ENCODE measurements around the gene COPRS. TPM values are rescaled to one million over a fixed set of nuclear protein-coding genes. Genes with fewer than 3 reads are reported as not detected.

COPRS gene
- total RNA-seq, 4 donors from 2014 or later = 31.6 to 52.1 (median 47.4) TPM

DNA sequence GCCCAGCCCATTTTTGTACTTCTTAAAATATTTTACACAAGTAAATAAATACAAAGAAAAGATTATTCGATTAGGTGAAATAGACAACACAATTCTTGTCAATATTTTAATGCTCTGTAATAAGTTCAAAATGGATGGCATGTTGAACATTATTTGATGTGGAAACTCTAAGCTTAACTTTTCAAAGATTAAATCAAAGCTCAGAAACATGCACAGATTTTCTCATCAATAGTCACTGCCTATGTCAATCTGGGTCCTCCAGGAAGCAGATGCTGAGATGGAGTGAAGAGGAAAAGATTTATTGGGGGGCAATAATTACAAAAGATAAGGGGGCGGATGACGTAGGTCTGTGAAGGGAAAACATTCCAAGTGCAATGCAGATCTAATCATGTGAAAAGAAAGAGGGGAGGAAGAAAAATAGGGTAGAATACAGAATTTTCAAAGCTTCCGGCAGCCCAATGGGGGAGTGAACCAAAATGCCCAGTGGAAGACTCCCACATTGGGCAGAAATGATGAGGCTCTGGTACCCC, 50.5 kb downstream of the COPRS start:
- TF ChIP-seq, protein P1, sequence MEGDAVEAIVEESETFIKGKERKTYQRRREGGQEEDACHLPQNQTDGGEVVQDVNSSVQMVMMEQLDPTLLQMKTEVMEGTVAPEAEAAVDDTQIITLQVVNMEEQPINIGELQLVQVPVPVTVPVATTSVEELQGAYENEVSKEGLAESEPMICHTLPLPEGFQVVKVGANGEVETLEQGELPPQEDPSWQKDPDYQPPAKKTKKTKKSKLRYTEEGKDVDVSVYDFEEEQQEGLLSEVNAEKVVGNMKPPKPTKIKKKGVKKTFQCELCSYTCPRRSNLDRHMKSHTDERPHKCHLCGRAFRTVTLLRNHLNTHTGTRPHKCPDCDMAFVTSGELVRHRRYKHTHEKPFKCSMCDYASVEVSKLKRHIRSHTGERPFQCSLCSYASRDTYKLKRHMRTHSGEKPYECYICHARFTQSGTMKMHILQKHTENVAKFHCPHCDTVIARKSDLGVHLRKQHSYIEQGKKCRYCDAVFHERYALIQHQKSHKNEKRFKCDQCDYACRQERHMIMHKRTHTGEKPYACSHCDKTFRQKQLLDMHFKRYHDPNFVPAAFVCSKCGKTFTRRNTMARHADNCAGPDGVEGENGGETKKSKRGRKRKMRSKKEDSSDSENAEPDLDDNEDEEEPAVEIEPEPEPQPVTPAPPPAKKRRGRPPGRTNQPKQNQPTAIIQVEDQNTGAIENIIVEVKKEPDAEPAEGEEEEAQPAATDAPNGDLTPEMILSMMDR (IDR thresholded peaks at IDR 0.05) = no peak
- TF ChIP-seq POLR2AphosphoS5 (IDR thresholded peaks at IDR 0.05) (no peak), POLR2A (IDR thresholded peaks at IDR 0.05) (no peak), EP300 (IDR thresholded peaks at IDR 0.05) (no peak)
- Histone ChIP-seq H3K36me3 (no peaks in the 10 kb centered on the region), H3K4me1 (peaks cover 5% of the 10 kb centered on the region), H3K4me3 (no peak overlapping the region), H3K27ac (no peak overlapping the region), H3K9me3 (no peaks in the 10 kb centered on the region), H3K27me3 (no peaks in the 10 kb centered on the region)
- no peak for DNase-seq (ENCODE audit: low spot score in 2 of 2)
- WGBS = 88% methylated on average over 4 of the region's 4 CpGs

DNA sequence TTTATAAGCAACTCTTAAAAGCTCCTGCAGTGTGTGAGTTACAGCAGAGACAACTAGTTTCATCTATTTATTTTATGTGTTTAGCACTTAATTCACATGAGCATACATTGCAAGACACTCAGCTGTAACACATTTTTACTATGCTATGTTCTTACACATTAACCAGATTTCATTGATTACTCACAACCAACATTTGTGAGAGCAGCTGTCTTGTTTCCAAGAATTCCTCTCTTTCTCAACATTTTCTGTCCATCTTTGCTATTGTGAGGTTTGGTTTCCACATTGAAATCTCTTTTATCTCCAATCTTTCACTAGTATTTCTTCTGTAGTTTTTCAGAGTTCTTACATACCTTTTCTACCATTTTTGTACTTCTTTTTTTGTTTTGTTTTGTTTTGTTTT, 51.2 kb downstream of the COPRS start:
- no peak for DNase-seq (ENCODE audit: low spot score in 2 of 2)
- no peaks in the 10 kb centered on the region for H3K36me3 ChIP-seq
- no peak for TF ChIP-seq POLR2A (IDR thresholded peaks at IDR 0.05)
- TF ChIP-seq POLR2AphosphoS5 (IDR thresholded peaks at IDR 0.05) = no peak
- no peak for TF ChIP-seq EP300 (IDR thresholded peaks at IDR 0.05)
- TF ChIP-seq, protein P1 (IDR thresholded peaks at IDR 0.05) = no peak
- no peak overlapping the region for H3K27ac ChIP-seq
- H3K27me3 ChIP-seq = no peaks in the 10 kb centered on the region
- H3K4me1 ChIP-seq = peaks cover 5% of the 10 kb centered on the region
- H3K9me3 ChIP-seq = no peaks in the 10 kb centered on the region
- no peak overlapping the region for H3K4me3 ChIP-seq

DNA sequence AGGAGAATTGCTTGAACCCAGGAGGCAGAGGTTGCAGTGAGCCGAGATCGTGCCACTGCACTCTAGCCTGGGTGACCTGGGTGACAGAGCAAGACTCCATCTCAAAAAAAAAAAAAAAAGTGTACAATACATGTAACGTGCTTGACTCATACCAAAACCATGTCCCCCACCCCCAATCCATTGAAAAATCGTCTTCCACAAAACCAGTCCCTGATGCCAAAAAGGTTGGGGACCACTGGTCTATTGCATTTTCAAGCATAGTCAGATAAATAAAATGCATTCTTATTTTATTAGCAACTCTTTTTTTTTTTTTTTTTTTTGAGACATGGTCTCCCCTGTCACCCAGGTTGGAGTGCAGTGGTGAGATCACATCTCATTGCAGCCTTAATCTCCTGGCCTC, 52.1 kb downstream of the COPRS start:
- H3K27me3 ChIP-seq = no peaks in the 10 kb centered on the region
- peaks cover 5% of the 10 kb centered on the region for H3K4me1 ChIP-seq
- H3K4me3 ChIP-seq = no peak overlapping the region
- no peak for DNase-seq (ENCODE audit: low spot score in 2 of 2)
- H3K9me3 ChIP-seq = no peaks in the 10 kb centered on the region
- H3K36me3 ChIP-seq = no peaks in the 10 kb centered on the region
- no peak overlapping the region for H3K27ac ChIP-seq
- TF ChIP-seq POLR2AphosphoS5 (IDR thresholded peaks at IDR 0.05) (no peak), EP300 (IDR thresholded peaks at IDR 0.05) (no peak), POLR2A (IDR thresholded peaks at IDR 0.05) (no peak)
- TF ChIP-seq, protein P1 (IDR thresholded peaks at IDR 0.05) = no peak
- 90% methylated on average over 4 of the region's 4 CpGs for WGBS

DNA sequence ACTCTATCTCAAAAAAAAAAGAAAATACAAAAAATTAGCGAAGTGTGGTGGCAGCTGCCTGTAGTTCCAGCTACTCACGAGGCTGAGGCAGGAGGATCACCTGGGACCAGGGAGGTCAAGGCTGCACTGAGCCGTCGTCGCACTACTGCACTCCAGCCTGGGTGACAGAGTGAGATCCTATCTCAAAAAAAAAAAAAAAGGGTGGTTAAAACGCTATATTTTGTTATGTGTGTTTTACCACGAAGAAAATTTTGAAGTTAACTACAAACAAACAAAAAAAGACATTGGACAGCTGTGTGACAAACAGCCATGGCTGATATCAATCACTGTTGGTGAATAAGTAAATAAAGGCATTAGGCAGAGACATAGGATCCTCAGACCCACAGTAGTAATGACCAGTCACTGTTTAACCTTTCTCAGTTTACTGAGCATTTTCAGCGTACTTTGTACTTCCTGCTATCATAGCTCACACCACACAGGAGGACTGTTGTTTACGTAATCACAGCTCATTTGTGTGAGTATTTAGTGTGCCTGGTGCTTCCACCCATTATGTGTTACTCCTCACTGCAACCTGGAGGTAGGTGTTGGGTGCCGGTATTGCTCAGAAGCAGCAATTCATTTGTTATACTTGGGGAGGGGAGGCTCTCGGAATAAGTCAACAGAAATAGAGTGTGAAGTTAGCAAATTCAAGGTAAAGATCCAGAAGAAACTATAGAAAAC, 55.4 kb downstream of the COPRS start:
- Histone ChIP-seq H3K9me3 (no peaks in the 10 kb centered on the region), H3K36me3 (no peaks in the 10 kb centered on the region), H3K4me1 (no peaks in the 10 kb centered on the region), H3K27me3 (no peaks in the 10 kb centered on the region), H3K4me3 (no peak overlapping the region), H3K27ac (no peak overlapping the region)
- 79% methylated on average over 11 of the region's 11 CpGs for WGBS
- no peak for DNase-seq (ENCODE audit: low spot score in 2 of 2)
- TF ChIP-seq POLR2AphosphoS5 (IDR thresholded peaks at IDR 0.05) = no peak
- TF ChIP-seq, protein P1 (IDR thresholded peaks at IDR 0.05) = no peak
- TF ChIP-seq EP300 (IDR thresholded peaks at IDR 0.05) = no peak
- no peak for TF ChIP-seq POLR2A (IDR thresholded peaks at IDR 0.05)

DNA sequence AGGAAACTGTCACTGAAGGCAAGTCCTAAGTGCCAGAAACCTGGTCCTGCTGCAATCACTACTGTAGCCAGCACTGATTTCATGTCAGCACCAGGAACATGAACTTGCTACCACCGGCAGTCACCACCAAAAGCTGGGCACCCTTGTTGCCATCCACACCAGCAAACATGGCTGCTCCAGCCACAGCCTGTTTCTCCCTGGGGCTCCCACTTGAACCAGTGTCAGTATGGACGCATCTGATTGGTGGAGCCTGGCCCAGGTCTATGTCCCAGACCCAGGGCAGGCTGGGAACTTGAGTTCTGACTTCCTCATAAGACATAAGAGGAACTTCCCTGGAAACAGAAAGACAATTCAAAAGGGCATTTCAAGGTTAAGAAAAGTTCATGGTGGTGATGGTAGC, 56.5 kb downstream of the COPRS start:
- Histone ChIP-seq H3K36me3 (no peaks in the 10 kb centered on the region), H3K27me3 (no peaks in the 10 kb centered on the region), H3K4me1 (no peaks in the 10 kb centered on the region), H3K27ac (no peak overlapping the region), H3K4me3 (no peak overlapping the region), H3K9me3 (no peaks in the 10 kb centered on the region)
- 78% methylated on average over 2 of the region's 2 CpGs for WGBS
- DNase-seq (ENCODE audit: low spot score in 2 of 2) = no peak
- TF ChIP-seq, protein P1 (IDR thresholded peaks at IDR 0.05) = no peak
- TF ChIP-seq EP300 (IDR thresholded peaks at IDR 0.05) (no peak), POLR2A (IDR thresholded peaks at IDR 0.05) (no peak), POLR2AphosphoS5 (IDR thresholded peaks at IDR 0.05) (no peak)

Measured in suprapubic skin (tissue), 4 donors.